Left colon (tissue), 2 donors: ENCODE results near the gene CDKN2B-AS1. TPM values are rescaled to one million over a fixed set of nuclear protein-coding genes. Genes with fewer than 3 reads are reported as not detected.
"Not testable (repeated sequence)": the region's sequence is repeated elsewhere in the genome, so short reads cannot be mapped to it uniquely, and the experiment has no call there.

Source experiments
- ATAC-seq: fragments of 200-7000 bp; cut with Tn5 transposase; one replicate; pipeline ENCODE4 v1.9.1; 2020; ENCODE audit warnings: mild to moderate bottlenecking, moderate library complexity
- DNase-seq, 2 donors: peaks; one replicate each; pipeline ENCODE4 v3.0.0-alpha.2; 2020
- intact Hi-C, 2 donors: fragments of 100-400 bp; cut with DNase I in 1 of 2; cut with micrococcal nuclease in 1 of 2; formaldehyde crosslinking; loops; one replicate each; pipeline versions ENCODE4 v1.11.2 to v1.14.0; 2022; cut with DNase I, micrococcal nuclease
- long read RNA-seq: library from polyadenylated mRNA; unstranded; transcript quantifications from one replicate; pipeline ENCODE4 v2.0.0, GENCODE V29; 2021
- total RNA-seq, 2 donors: library from RNA; stranded (reverse); fragmentation: NEBNext Ultra II Directional; extraction: Animal tissue kit (Norgen Biotek cat#: 25700); gene quantifications; one replicate each; pipeline ENCODE4 v1.2.1, GENCODE V29; 2021
- donor health status: DM: no; HTN: no; CAD: no.
- donor health status: DM: yes; HTN: yes; CAD: no.

The CDKN2B-AS1 gene
- 100 to 1,000 TPM; 108 to 124 TPM for total RNA-seq
- long read RNA-seq, transcript CDKN2B-AS1-202 (3 exons, 927 nt), result major isoform, 7 of 49 reads
- long read RNA-seq, partial matches to known transcripts, result 37 of 49 reads
- long read RNA-seq, other reads (novel, unspliced or antisense), result 4 of 49 reads

GRCh38 chr9:21994556-21995005 is at the start of gene CDKN2B-AS1:
Gene CDKN2B-AS1 (plus strand): TSS chr9:21994791.
- intact Hi-C loops, result no loop called here
- peak; percentile 53 for ATAC-seq
- DNase-seq, result peak; percentile 59 to 65

- ATAC-seq, result no peak
- intact Hi-C loops, result no loop called here
Measured at GRCh38 chr9:21945606-21946005, 49.0 kb upstream of the CDKN2B-AS1 start.

GRCh38 chr9:21958833-21959232 is 35.8 kb upstream of the CDKN2B-AS1 start:
- ATAC-seq (no peak), DNase-seq (no peak)
- intact Hi-C loops, result no loop called here

More at GRCh38 chr9:21945606-21946005, 49.0 kb upstream of the CDKN2B-AS1 start:
- no peak for DNase-seq

GRCh38 chr9:21959268-21959667 is 35.3 kb upstream of the CDKN2B-AS1 start:
- intact Hi-C loops, ATAC-seq, DNase-seq: not testable (repeated sequence)

GRCh38 chr9:21961569-21961968 is 33.0 kb upstream of the CDKN2B-AS1 start:
- intact Hi-C loops, result no loop called here
- DNase-seq (no peak), ATAC-seq (no peak)

- DNase-seq (peak in 1 of 2 donors; percentile 38), ATAC-seq (peak; percentile 77)
- intact Hi-C loops, result no loop called here
Measured at GRCh38 chr9:21964925-21965385, 29.6 kb upstream of the CDKN2B-AS1 start.

GRCh38 chr9:21965401-21965951 is 29.1 kb upstream of the CDKN2B-AS1 start:
- intact Hi-C loops, result no loop called here
- DNase-seq (peak; percentile 54 to 72), ATAC-seq (peak; percentile 95)

- intact Hi-C loops, result no loop called here
- ATAC-seq, result no peak
- no peak for DNase-seq
Measured at GRCh38 chr9:21966140-21966851, 28.3 kb upstream of the CDKN2B-AS1 start.

GRCh38 chr9:21967169-21967568 is 27.4 kb upstream of the CDKN2B-AS1 start:
- DNase-seq (no peak), ATAC-seq (no peak)
- intact Hi-C loops, result no loop called here

GRCh38 chr9:21967702-21968101 is 26.9 kb upstream of the CDKN2B-AS1 start:
- ATAC-seq, result no peak
- DNase-seq, result no peak
- intact Hi-C loops, result no loop called here

- DNase-seq, result no peak
- no peak for ATAC-seq
- intact Hi-C loops, result no loop called here
Measured at GRCh38 chr9:21968331-21969010, 26.1 kb upstream of the CDKN2B-AS1 start.

GRCh38 chr9:21969011-21969940 is 25.3 kb upstream of the CDKN2B-AS1 start:
- no peak for DNase-seq
- no peak for ATAC-seq
- intact Hi-C loops, result no loop called here

GRCh38 chr9:21969951-21970799 is 24.4 kb upstream of the CDKN2B-AS1 start:
- ATAC-seq (no peak), DNase-seq (no peak)
- intact Hi-C loops, result no loop called here

- DNase-seq (no peak), ATAC-seq (no peak)
- intact Hi-C loops, result no loop called here
Measured at GRCh38 chr9:21970800-21971640, 23.6 kb upstream of the CDKN2B-AS1 start.

GRCh38 chr9:21972361-21972760 is 22.2 kb upstream of the CDKN2B-AS1 start:
- no peak for DNase-seq
- ATAC-seq, result no peak
- intact Hi-C loops, result no loop called here

- intact Hi-C loops, result no loop called here
- no peak for DNase-seq
- no peak for ATAC-seq
Measured at GRCh38 chr9:21974343-21974721, 20.3 kb upstream of the CDKN2B-AS1 start.
